Nephron progenitor cell (in vitro differentiated cells): ENCODE measurements around the gene TRPV4.

ENCODE experiments used
- DNase-seq: peaks from one replicate; pipeline ENCODE4 v3.0.0; 2021
- H3K27ac Mint-ChIP-seq: 2 replicates; pipeline ENCODE4 v1.8.0; 2021; ENCODE audit warnings: mild to moderate bottlenecking, moderate library complexity, mixed read lengths
- H3K27me3 Mint-ChIP-seq: 2 replicates; pipeline ENCODE4 v1.8.0; 2021; ENCODE audit warnings: mild to moderate bottlenecking, low read depth, mixed read lengths; ENCODE audit not compliant: poor library complexity
- H3K36me3 Mint-ChIP-seq: 2 replicates; pipeline ENCODE4 v1.8.0; 2021; ENCODE audit warnings: low read depth, mixed read lengths
- H3K4me1 Mint-ChIP-seq: 2 replicates; pipeline ENCODE4 v1.8.0; 2021; ENCODE audit warnings: mixed read lengths
- H3K4me3 Mint-ChIP-seq: 2 replicates; pipeline ENCODE4 v1.8.0; 2021; ENCODE audit warnings: mild to moderate bottlenecking, moderate library complexity, mixed read lengths
- H3K9me3 Mint-ChIP-seq: 2 replicates; pipeline ENCODE4 v1.8.0; 2021; ENCODE audit warnings: mild to moderate bottlenecking, moderate library complexity, mixed read lengths
- CTCF ChIP-seq: fragments of 200-600 bp; sonication (generic); IDR thresholded peaks from 2 replicates; pipeline ENCODE4 v1.5.0; 2021; ENCODE audit warnings: antibody characterized with exemption

TRPV4 gene

GRCh38 chr12:109811624-109811995, 21.6 kb downstream of the TRPV4 start:
- H3K4me1 Mint-ChIP-seq = no peaks in the 10 kb centered on the region
- H3K4me3 Mint-ChIP-seq = no peak overlapping the region
- TF ChIP-seq CTCF = no peak
- H3K27ac Mint-ChIP-seq = no peak overlapping the region
- peaks cover 2% of the 10 kb centered on the region for H3K27me3 Mint-ChIP-seq
- no peaks in the 10 kb centered on the region for H3K36me3 Mint-ChIP-seq
- DNase-seq = no peak
- H3K9me3 Mint-ChIP-seq = no peaks in the 10 kb centered on the region

GRCh38 chr12:109810954-109811623, 22.1 kb downstream of the TRPV4 start:
- H3K4me1 Mint-ChIP-seq = no peaks in the 10 kb centered on the region

GRCh38 chr12:109808876-109809646, 24.1 kb downstream of the TRPV4 start:
- no peak for TF ChIP-seq CTCF
- no peak overlapping the region for H3K27ac Mint-ChIP-seq
- no peaks in the 10 kb centered on the region for H3K4me1 Mint-ChIP-seq
- no peaks in the 10 kb centered on the region for H3K9me3 Mint-ChIP-seq
- H3K36me3 Mint-ChIP-seq = no peaks in the 10 kb centered on the region
- peaks cover 2% of the 10 kb centered on the region for H3K27me3 Mint-ChIP-seq
- DNase-seq = no peak
- H3K4me3 Mint-ChIP-seq = no peak overlapping the region

More at GRCh38 chr12:109810954-109811623, 22.1 kb downstream of the TRPV4 start:
- no peak for DNase-seq
- no peak overlapping the region for H3K27ac Mint-ChIP-seq
- H3K9me3 Mint-ChIP-seq = no peaks in the 10 kb centered on the region
- no peak overlapping the region for H3K4me3 Mint-ChIP-seq
- H3K27me3 Mint-ChIP-seq = peaks cover 2% of the 10 kb centered on the region
- TF ChIP-seq CTCF = no peak
- no peaks in the 10 kb centered on the region for H3K36me3 Mint-ChIP-seq

GRCh38 chr12:109807954-109808643, 25.1 kb downstream of the TRPV4 start:
- Mint-ChIP-seq H3K4me1 (no peaks in the 10 kb centered on the region), H3K4me3 (no peak overlapping the region), H3K9me3 (no peaks in the 10 kb centered on the region), H3K36me3 (no peaks in the 10 kb centered on the region), H3K27me3 (peaks cover 2% of the 10 kb centered on the region), H3K27ac (no peak overlapping the region)
- no peak for TF ChIP-seq CTCF
- no peak for DNase-seq

- H3K9me3 Mint-ChIP-seq = no peaks in the 10 kb centered on the region
- H3K4me3 Mint-ChIP-seq = no peak overlapping the region
- TF ChIP-seq CTCF = peak; percentile 97
- no peak overlapping the region for H3K27ac Mint-ChIP-seq
- H3K36me3 Mint-ChIP-seq = peaks cover 5% of the 10 kb centered on the region
- DNase-seq = peak; percentile 77
- H3K4me1 Mint-ChIP-seq = no peaks in the 10 kb centered on the region
- peaks cover 4% of the 10 kb centered on the region for H3K27me3 Mint-ChIP-seq
Observed at GRCh38 chr12:109804820-109805761, 28.1 kb downstream of the TRPV4 start.
